Endothelial cell of umbilical vein (primary cell): ENCODE data around the gene FNDC4. TPM values are rescaled to one million over a fixed set of nuclear protein-coding genes. Genes with fewer than 3 reads are reported as not detected.

Source experiments
- BruUV-seq: library from RNA; stranded (reverse); fragments of 400-500 nt; replicated peaks from 2 replicates; lab custom pipeline; 2021; lab: Mats Ljungman, UMichigan
- CTCF ChIA-PET: fragments of 300-600, 350-600 bp; sonication (Branson Sonifier 250); formaldehyde crosslinking; loops from one replicate; lab custom pipeline; 2021; ENCODE audit warnings: antibody characterized with exemption, inconsistent platforms; lab: Charles Lee
- POLR2A ChIA-PET: fragments of 300-600, 350-600 bp; sonication (Branson Sonifier 250); formaldehyde crosslinking; loops from one replicate; lab custom pipeline; 2021; ENCODE audit warnings: antibody characterized with exemption, inconsistent platforms; lab: Charles Lee
- DNase-seq: peaks from one replicate; pipeline ENCODE4 v3.0.0-alpha.2; 2011; ENCODE audit warnings: low read depth, low spot score
- FAIRE-seq: peaks from 2 replicates; lab custom pipeline; 2011; peaks lifted over from hg19 to GRCh38; lab: Jason Lieb, UNC
- H2AFZ ChIP-seq: 2 replicates; pipeline ENCODE4 v1.6.0; 2012; ENCODE audit warnings: low read depth, low read length, control low read depth, inconsistent platforms
- H3K27ac ChIP-seq: 2 replicates; pipeline ENCODE4 v1.5.1; 2011; ENCODE audit warnings: low read depth, mild to moderate bottlenecking, control low read depth, low read length, moderate library complexity; ENCODE audit not compliant: insufficient read depth
- H3K27me3 ChIP-seq, 2 experiments: 2 replicates each; pipeline versions ENCODE4 v1.6.0 to v1.6.1; 2011; ENCODE audit warnings: low read length in 2 of 2, mixed read lengths in 1 of 2; ENCODE audit not compliant: control insufficient read depth in 2 of 2, insufficient read depth in 2 of 2
- H3K36me3 ChIP-seq, 2 experiments: 2 replicates in 1 of 2; 3 replicates in 1 of 2; pipeline ENCODE4 v1.5.1; 2011; ENCODE audit warnings: low read length in 2 of 2, mild to moderate bottlenecking in 1 of 2, moderate library complexity in 1 of 2; ENCODE audit not compliant: control insufficient read depth in 2 of 2, insufficient read depth in 2 of 2; ENCODE audit errors: extremely low read depth in 1 of 2
- H3K4me1 ChIP-seq: 3 replicates; pipeline ENCODE4 v1.5.1; 2011; ENCODE audit warnings: mild to moderate bottlenecking, low read length; ENCODE audit not compliant: control insufficient read depth, insufficient read depth; ENCODE audit errors: extremely low read depth
- H3K4me2 ChIP-seq: 2 replicates; pipeline ENCODE4 v1.6.1; 2011; ENCODE audit warnings: low read length, control low read depth, mixed read lengths; ENCODE audit not compliant: insufficient read depth
- H3K4me3 ChIP-seq, 3 experiments: fragments of 200-600 bp in 1 of 3; sonication (generic), shearing (Covaris generic) in 1 of 3; replicated peaks in 1 of 3; 2 replicates each; pipeline ENCODE4 v1.5.1; 2011 to 2016; ENCODE audit warnings: control low read depth in 3 of 3, low read length in 3 of 3, mild to moderate bottlenecking in 2 of 3, inconsistent platforms in 1 of 3, low read depth in 1 of 3, moderate library complexity in 1 of 3; ENCODE audit not compliant: insufficient read depth in 1 of 3
- H3K79me2 ChIP-seq: 2 replicates; pipeline ENCODE4 v1.6.0; 2012; ENCODE audit warnings: low read length, inconsistent platforms; ENCODE audit not compliant: control insufficient read depth, insufficient read depth
- H3K9ac ChIP-seq: replicated peaks from 2 replicates; pipeline ENCODE3; 2011; ENCODE audit warnings: low read length, control low read depth; ENCODE audit not compliant: insufficient read depth; ENCODE audit errors: extremely low read depth
- H3K9me1 ChIP-seq: replicated peaks from 3 replicates; pipeline ENCODE4 v1.6.0; 2011; ENCODE audit warnings: mild to moderate bottlenecking, low read length; ENCODE audit not compliant: control insufficient read depth, insufficient read depth; ENCODE audit errors: extremely low read depth
- H3K9me3 ChIP-seq: replicated peaks from 2 replicates; pipeline ENCODE4 v1.5.1; 2012; ENCODE audit warnings: low read length, inconsistent platforms; ENCODE audit not compliant: control insufficient read depth, insufficient read depth
- H4K20me1 ChIP-seq: replicated peaks from 2 replicates; pipeline ENCODE3; 2011; ENCODE audit warnings: mild to moderate bottlenecking, low read length; ENCODE audit not compliant: control insufficient read depth, insufficient read depth; ENCODE audit errors: extremely low read depth
- CTCF ChIP-seq, 2 donors: IDR thresholded peaks; 1 replicate in 1 of 2; 2 replicates in 1 of 2; pipeline ENCODE4 v1.5.1; 2011; ENCODE audit warnings: low read length in 2 of 2, mild to moderate bottlenecking in 2 of 2, moderate library complexity in 2 of 2, control low read depth in 1 of 2, inconsistent platforms in 1 of 2, low read depth in 1 of 2; ENCODE audit not compliant: insufficient read depth in 1 of 2; ENCODE audit errors: extremely low read depth in 1 of 2
- EZH2 ChIP-seq: IDR thresholded peaks from 2 replicates; pipeline ENCODE4 v1.6.1; 2012; ENCODE audit warnings: borderline replicate concordance, low read depth, mild to moderate bottlenecking, moderate library complexity, low read length, inconsistent platforms; ENCODE audit not compliant: severe bottlenecking
- FOS ChIP-seq: IDR thresholded peaks from 2 replicates; pipeline ENCODE4 v1.6.1; 2011; ENCODE audit warnings: mild to moderate bottlenecking, low read length, moderate library complexity, borderline replicate concordance; ENCODE audit not compliant: insufficient read depth
- GATA2 ChIP-seq: IDR thresholded peaks from 2 replicates; pipeline ENCODE4 v1.7.0; 2011; ENCODE audit warnings: low read depth, mild to moderate bottlenecking, moderate library complexity, mixed read lengths, low read length; ENCODE audit not compliant: insufficient read length, insufficient read depth
- JUN ChIP-seq: IDR thresholded peaks from 2 replicates; pipeline ENCODE4 v1.6.1; 2011; ENCODE audit warnings: borderline replicate concordance, low read depth; ENCODE audit not compliant: insufficient read length, insufficient read depth
- MAX ChIP-seq: IDR thresholded peaks from 2 replicates; pipeline ENCODE4 v1.6.1; 2011; ENCODE audit not compliant: insufficient read depth, insufficient read length
- MYC ChIP-seq: IDR thresholded peaks from one replicate; pipeline ENCODE4 v1.6.1; 2011; ENCODE audit warnings: mild to moderate bottlenecking, low read depth, low read length
- POLR2A ChIP-seq: IDR thresholded peaks from 2 replicates; pipeline ENCODE4 v1.6.1; 2012; ENCODE audit warnings: low read depth, mild to moderate bottlenecking, control low read depth, low read length
- POLR2AphosphoS5 ChIP-seq: IDR thresholded peaks from 2 replicates; pipeline ENCODE4 v1.6.1; 2012; ENCODE audit warnings: low read depth, mild to moderate bottlenecking, control low read depth, low read length, moderate library complexity; ENCODE audit not compliant: insufficient read depth
- dilution Hi-C: fragments of 300-500 bp; cut with MboI; formaldehyde crosslinking; loops from one replicate; pipeline ENCODE4 v1.15.0; 2019; ENCODE audit warnings: low sequenced_read_pairs; ENCODE audit not compliant: extremely low pct_ligation_motif_present
- intact Hi-C: fragments of 100-400 bp; cut with micrococcal nuclease; formaldehyde crosslinking; loops from one replicate; pipeline ENCODE4 v1.10.0; 2022
- polyA plus RNA-seq, 4 experiments: library from polyadenylated mRNA; depleted of rRNA in 3 of 4; stranded (reverse) in 3 of 4; unstranded in 1 of 4; fragments of >200 nt; gene quantifications; 2 replicates each; pipeline versions ENCODE4 v1.2.1 to v1.2.3, GENCODE V29; 2011 to 2012; ENCODE audit warnings: missing spikeins in 1 of 4
- total RNA-seq: library from RNA; stranded (reverse); gene quantifications from 2 replicates; pipeline ENCODE4 v1.2.3, GENCODE V29; 2021

FNDC4 gene
- total and polyA plus RNA-seq, 2 donors (not counting 3 experiments of a cell fraction or from before 2014, with no cell fraction given): 15.5 to 19.0 TPM

- BruUV-seq: no TSS peak
- no peak for TF ChIP-seq MAX
- no peak for TF ChIP-seq MYC
- TF ChIP-seq JUN: no peak
- no peak for TF ChIP-seq CTCF (IDR thresholded peaks at IDR 0.05; ENCODE audit: extremely low read depth in 1 of 2, insufficient read depth in 1 of 2, low read depth in 1 of 2, low read length in 2 of 2)
- FAIRE-seq: no peak
- intact Hi-C loops (no loop called here), dilution Hi-C loops (no loop called here)
- no peaks in the 10 kb centered on the region for H3K9me3 ChIP-seq
- H3K27ac ChIP-seq: no peak overlapping the region
- CTCF ChIA-PET: interaction anchor here (0.8 to 1.3 kb wide), 3 partner anchors 9 to 49 kb away, joined by 3 read pairs; no protein-coding TSS in a partner anchor
- H3K36me3 ChIP-seq: no peaks in the 10 kb centered on the region
- H3K4me1 ChIP-seq: no peaks in the 10 kb centered on the region
- no peak overlapping the region for H3K4me2 ChIP-seq
- no peaks in the 10 kb centered on the region for H3K27me3 ChIP-seq
- no peaks in the 10 kb centered on the region for H3K79me2 ChIP-seq
- no peak overlapping the region for H3K9ac ChIP-seq
- H4K20me1 ChIP-seq: no peaks in the 10 kb centered on the region
- H2AFZ ChIP-seq: no peak overlapping the region
- DNase-seq: peak; percentile 46
- H3K4me3 ChIP-seq: no peak overlapping the region
- POLR2A ChIA-PET: no interaction called here
- H3K9me1 ChIP-seq: no peaks in the 10 kb centered on the region
Measured at GRCh38 chr2:27537287-27537686, 42.3 kb upstream of the FNDC4 start.

GRCh38 chr2:27531983-27532382 is 37.0 kb upstream of the FNDC4 start:
- no peak for DNase-seq
- BruUV-seq: no TSS peak
- Histone ChIP-seq H3K4me3 (no peak overlapping the region), H2AFZ (no peak overlapping the region), H3K79me2 (no peaks in the 10 kb centered on the region), H3K27ac (no peak overlapping the region), H3K27me3 (no peaks in the 10 kb centered on the region), H3K9me3 (no peaks in the 10 kb centered on the region), H3K4me2 (no peak overlapping the region), H4K20me1 (no peaks in the 10 kb centered on the region), H3K4me1 (peaks cover 4% of the 10 kb centered on the region), H3K9ac (no peak overlapping the region), H3K9me1 (no peaks in the 10 kb centered on the region), H3K36me3 (no peaks in the 10 kb centered on the region)
- intact Hi-C loops (no loop called here), dilution Hi-C loops (no loop called here)
- no peak for TF ChIP-seq MAX
- no peak for TF ChIP-seq FOS
- TF ChIP-seq CTCF (IDR thresholded peaks at IDR 0.05; ENCODE audit: extremely low read depth in 1 of 2, insufficient read depth in 1 of 2, low read depth in 1 of 2, low read length in 2 of 2): no peak
- TF ChIP-seq POLR2A: no peak
- TF ChIP-seq GATA2: no peak
- no peak for TF ChIP-seq JUN
- no peak for TF ChIP-seq POLR2AphosphoS5
- no peak for TF ChIP-seq MYC
- no peak for TF ChIP-seq EZH2
- ChIA-PET POLR2A (no interaction called here), CTCF (no interaction called here)
- FAIRE-seq: no peak
